K562 (cell line): ENCODE data around the gene CYLD. TPM values are rescaled to one million over a fixed set of nuclear protein-coding genes. Genes with fewer than 3 reads are reported as not detected.

Experiments
- ATAC-seq: fragments of 200-7000 bp; cut with Tn5 transposase; 3 replicates; pipeline ENCODE4 v1.9.1; 2020; ENCODE audit warnings: moderate library complexity
- BruUV-seq: library from RNA; stranded (reverse); fragments of 400-500 nt; replicated peaks from 2 replicates; lab custom pipeline; 2021; lab: Mats Ljungman, UMichigan
- CTCF ChIA-PET: fragments of 300-600 bp; formaldehyde crosslinking; extraction: SDS; loops from one replicate; lab custom pipeline; 2021; ENCODE audit warnings: low intra/inter-chr PET ratio; lab: Yijun Ruan, JAX
- POLR2A ChIA-PET: fragments of 300-600, 350-650 bp; sonication (Branson Sonifier 250); formaldehyde crosslinking; extraction: SDS; loops from one replicate; lab custom pipeline; 2021; ENCODE audit warnings: antibody characterized with exemption, inconsistent platforms; lab: Yijun Ruan, JAX
- DNase-seq, 4 experiments: peaks; one replicate each; pipeline versions ENCODE4 v3.0.0 to v3.0.0-alpha.2; 2011 to 2018; ENCODE audit warnings: low spot score in 3 of 4, mixed read lengths in 3 of 4; ENCODE audit errors: extremely low read depth in 1 of 4
- FAIRE-seq: peaks from 2 replicates; lab custom pipeline; 2011; peaks lifted over from hg19 to GRCh38; lab: Jason Lieb, UNC
- H2AFZ ChIP-seq: 2 replicates; pipeline ENCODE4 v1.6.0; 2011; ENCODE audit warnings: low read depth, low read length, control low read depth, inconsistent platforms
- H3K27ac ChIP-seq: fragments of 200-600 bp; 3 replicates; pipeline ENCODE4 v1.8.0; 2011; ENCODE audit warnings: low read depth, mild to moderate bottlenecking, control low read depth, inconsistent platforms, low read length, moderate library complexity, mixed read lengths; ENCODE audit errors: extremely low read depth
- H3K27me3 ChIP-seq, 2 experiments: fragments of 300-600 bp in 1 of 2; 2 replicates in 1 of 2; 3 replicates in 1 of 2; pipeline versions ENCODE4 v1.6.0 to v1.8.0; 2011; ENCODE audit warnings: inconsistent platforms in 2 of 2, low read length in 2 of 2, mild to moderate bottlenecking in 1 of 2, mixed read lengths in 1 of 2, moderate library complexity in 1 of 2; ENCODE audit not compliant: control insufficient read depth in 2 of 2, insufficient read depth in 2 of 2
- H3K36me3 ChIP-seq: fragments of 300-600 bp; 3 replicates; pipeline ENCODE4 v1.8.0; 2011; ENCODE audit warnings: mild to moderate bottlenecking, low read length, inconsistent platforms; ENCODE audit not compliant: control insufficient read depth, insufficient read depth
- H3K4me1 ChIP-seq, 2 experiments: fragments of 200-600 bp in 1 of 2; replicated peaks in 1 of 2; 2 replicates in 1 of 2; 3 replicates in 1 of 2; pipeline versions ENCODE4 v1.5.1 to v1.8.0; 2011; ENCODE audit warnings: inconsistent platforms in 2 of 2, low read length in 2 of 2, mild to moderate bottlenecking in 1 of 2, mixed read lengths in 1 of 2, moderate library complexity in 1 of 2; ENCODE audit not compliant: control insufficient read depth in 2 of 2, insufficient read depth in 2 of 2
- H3K4me2 ChIP-seq: 2 replicates; pipeline ENCODE4 v1.6.1; 2011; ENCODE audit warnings: low read length, control low read depth, inconsistent platforms, mixed read lengths; ENCODE audit not compliant: insufficient read depth
- H3K4me3 ChIP-seq: fragments of 200-600 bp; sonication (generic), shearing (Covaris generic); 2 replicates; pipeline ENCODE4 v1.5.1; 2016; ENCODE audit warnings: control low read depth, inconsistent platforms
- H3K79me2 ChIP-seq: fragments of 200-600 bp; 3 replicates; pipeline ENCODE4 v1.8.0; 2011; ENCODE audit warnings: low read length, inconsistent platforms; ENCODE audit not compliant: control insufficient read depth, insufficient read depth
- H3K9ac ChIP-seq, 2 experiments: 2 replicates each; pipeline versions ENCODE4 v1.6.0 to v1.6.1; 2011; ENCODE audit warnings: low read depth in 2 of 2, low read length in 2 of 2, control low read depth in 1 of 2, inconsistent platforms in 1 of 2, mild to moderate bottlenecking in 1 of 2, mixed read lengths in 1 of 2; ENCODE audit not compliant: insufficient read depth in 1 of 2
- H3K9me1 ChIP-seq: one replicate; pipeline ENCODE4 v1.6.0; 2011; ENCODE audit warnings: inconsistent platforms, mild to moderate bottlenecking, low read length, moderate library complexity; ENCODE audit not compliant: control insufficient read depth, insufficient read depth
- H3K9me3 ChIP-seq: replicated peaks from 2 replicates; pipeline ENCODE4 v1.5.1; 2011; ENCODE audit warnings: low read depth, low read length, inconsistent platforms; ENCODE audit not compliant: control insufficient read depth, insufficient read depth
- H4K20me1 ChIP-seq: replicated peaks from 2 replicates; pipeline ENCODE4 v1.6.1; 2011; ENCODE audit warnings: low read length, inconsistent platforms, mixed read lengths; ENCODE audit not compliant: control insufficient read depth, insufficient read depth
- ATF1 ChIP-seq, 2 experiments: fragments of 450-650 bp in 1 of 2; IDR thresholded peaks; 2 replicates each; pipeline ENCODE4 v1.6.1; 2016; ENCODE audit warnings: missing compliant biosample characterization in 1 of 2, missing genetic modification characterization in 1 of 2
- ATF7 ChIP-seq: fragments of 450-650 bp; IDR thresholded peaks from 2 replicates; pipeline ENCODE4 v1.7.1; 2014; ENCODE audit warnings: mild to moderate bottlenecking, moderate library complexity
- CEBPG ChIP-seq, 3 experiments: fragments of 200-800 bp in 1 of 3; sonication (Bioruptor generic) in 1 of 3; sonication (generic) in 1 of 3; formaldehyde crosslinking in 1 of 3; IDR thresholded peaks in 2 of 3; conservative IDR thresholded peaks in 1 of 3; 2 replicates each; pipeline versions ENCODE4 v1.6.1 to v1.8.0; 2016 to 2022; ENCODE audit warnings: missing compliant biosample characterization in 2 of 3, missing genetic modification characterization in 2 of 3, mild to moderate bottlenecking in 1 of 3, missing genetic modification reagents in 1 of 3
- CREM ChIP-seq: IDR thresholded peaks from 2 replicates; pipeline ENCODE4 v1.6.1; 2014; ENCODE audit warnings: antibody characterized with exemption, low read depth
- JUN ChIP-seq, 2 experiments: sonication (generic) in 1 of 2; formaldehyde crosslinking in 1 of 2; IDR thresholded peaks; 2 replicates each; pipeline versions ENCODE4 v1.6.1 to v1.8.0; 2012 to 2022; ENCODE audit warnings: borderline replicate concordance in 2 of 2, mild to moderate bottlenecking in 2 of 2, improper control_type of control experiment in 1 of 2, low read depth in 1 of 2, low read length in 1 of 2, missing genetic modification reagents in 1 of 2
- JUNB ChIP-seq: fragments of 450-650 bp; formaldehyde crosslinking; conservative IDR thresholded peaks from 2 replicates; pipeline ENCODE4 v1.4.0; 2020; ENCODE audit warnings: mild to moderate bottlenecking
- JUND ChIP-seq, 2 experiments: IDR thresholded peaks; 2 replicates in 1 of 2; 3 replicates in 1 of 2; pipeline ENCODE4 v1.6.1; 2011; ENCODE audit warnings: borderline replicate concordance in 2 of 2, low read depth in 2 of 2, low read length in 2 of 2, improper control_type of control experiment in 1 of 2, missing biosample characterization in 1 of 2, missing genetic modification characterization in 1 of 2, missing genetic modification reagents in 1 of 2
- SRF ChIP-seq, 2 experiments: fragments of 250-450, 450-650 bp in 1 of 2; sonication (Bioruptor Pico) in 1 of 2; sonication (generic) in 1 of 2; formaldehyde crosslinking; IDR thresholded peaks; 2 replicates each; pipeline versions ENCODE4 v1.5.0 to v1.5.1; 2020 to 2022; ENCODE audit warnings: mild to moderate bottlenecking in 1 of 2, missing genetic modification reagents in 1 of 2
- ZNF175 ChIP-seq: fragments of 200-800 bp; sonication (Bioruptor generic); IDR thresholded peaks from 2 replicates; pipeline ENCODE4 v1.6.1; 2016; ENCODE audit warnings: low read depth, mild to moderate bottlenecking, missing genetic modification characterization, missing compliant biosample characterization
- ZNF76 ChIP-seq: fragments of 250-450 bp; sonication (Bioruptor Pico); IDR thresholded peaks from 2 replicates; pipeline ENCODE4 v1.4.0; 2020; ENCODE audit warnings: mild to moderate bottlenecking, moderate library complexity, borderline replicate concordance
- WGBS: fragments of 100-300 bp; shearing (Covaris generic); methylation state at CpG from one replicate; pipeline ENCODE4 v1.1.6; 2016; ENCODE audit warnings: low coverage, mixed read lengths; ENCODE audit not compliant: insufficient coverage; ENCODE audit errors: missing lambda C conversion rate; 5-methylcytosine and 5-hydroxymethylcytosine counted together
- in situ Hi-C: fragments of 300-500 bp; cut with MboI; formaldehyde crosslinking; loops from 4 replicates; pipeline ENCODE4 v1.15.0; 2018; ENCODE audit warnings: inconsistent platforms, mixed read lengths
- intact Hi-C: fragments of 100-400 bp; cut with micrococcal nuclease; formaldehyde crosslinking; loops from 2 replicates; pipeline ENCODE4 v1.14.2; 2022
- polyA plus RNA-seq, 8 experiments: library from polyadenylated mRNA; depleted of rRNA in 4 of 8; stranded (reverse) in 5 of 8; unstranded in 3 of 8; fragments of >200 nt; fragmentation: Nextera tagmentation in 2 of 8; fragmentation: Illumina TruSeq in 1 of 8; extraction: Ambion mirVana in 2 of 8; extraction: Trizol in 1 of 8; gene quantifications; 2 replicates each; pipeline versions ENCODE4 v1.2.1 to v1.2.3, GENCODE V29; 2011 to 2014; ENCODE audit warnings: inconsistent platforms in 1 of 8, missing spikeins in 1 of 8
- total RNA-seq, 7 experiments: library from RNA; depleted of rRNA in 6 of 7; stranded (reverse); fragments of >200 nt in 6 of 7; fragmentation: Illumina TruSeq in 2 of 7; extraction: Trizol in 2 of 7; gene quantifications; 2 replicates each; pipeline versions ENCODE4 v1.2.1 to v1.2.3, GENCODE V29; 2011 to 2021; ENCODE audit warnings: low replicate concordance in 1 of 7
- TF ChIP-seq, protein P1 (sequence below): fragments of 250-450 bp; sonication (Bioruptor Pico); IDR thresholded peaks from 2 replicates; pipeline ENCODE4 v1.4.0; 2020
- TF ChIP-seq, protein P2 (sequence below), 2 experiments: fragments of 450-650 bp; IDR thresholded peaks; 2 replicates each; pipeline ENCODE4 v1.6.1; 2016
- TF ChIP-seq, protein P3 (sequence below), 2 experiments: fragments of 450-650 bp in 1 of 2; sonication (generic) in 1 of 2; formaldehyde crosslinking in 1 of 2; IDR thresholded peaks in 1 of 2; conservative IDR thresholded peaks in 1 of 2; 2 replicates each; pipeline versions ENCODE4 v1.6.1 to v1.8.1; 2016 to 2023; ENCODE audit warnings: mild to moderate bottlenecking in 2 of 2, moderate library complexity in 2 of 2, inconsistent platforms in 1 of 2, missing genetic modification reagents in 1 of 2

CYLD gene
- total and polyA plus RNA-seq, 9 of the 15 experiments (the other 6 are each of a cell fraction or from before 2014, with no cell fraction given): 3.4 to 7.4 (median 5.3) TPM

DNA sequence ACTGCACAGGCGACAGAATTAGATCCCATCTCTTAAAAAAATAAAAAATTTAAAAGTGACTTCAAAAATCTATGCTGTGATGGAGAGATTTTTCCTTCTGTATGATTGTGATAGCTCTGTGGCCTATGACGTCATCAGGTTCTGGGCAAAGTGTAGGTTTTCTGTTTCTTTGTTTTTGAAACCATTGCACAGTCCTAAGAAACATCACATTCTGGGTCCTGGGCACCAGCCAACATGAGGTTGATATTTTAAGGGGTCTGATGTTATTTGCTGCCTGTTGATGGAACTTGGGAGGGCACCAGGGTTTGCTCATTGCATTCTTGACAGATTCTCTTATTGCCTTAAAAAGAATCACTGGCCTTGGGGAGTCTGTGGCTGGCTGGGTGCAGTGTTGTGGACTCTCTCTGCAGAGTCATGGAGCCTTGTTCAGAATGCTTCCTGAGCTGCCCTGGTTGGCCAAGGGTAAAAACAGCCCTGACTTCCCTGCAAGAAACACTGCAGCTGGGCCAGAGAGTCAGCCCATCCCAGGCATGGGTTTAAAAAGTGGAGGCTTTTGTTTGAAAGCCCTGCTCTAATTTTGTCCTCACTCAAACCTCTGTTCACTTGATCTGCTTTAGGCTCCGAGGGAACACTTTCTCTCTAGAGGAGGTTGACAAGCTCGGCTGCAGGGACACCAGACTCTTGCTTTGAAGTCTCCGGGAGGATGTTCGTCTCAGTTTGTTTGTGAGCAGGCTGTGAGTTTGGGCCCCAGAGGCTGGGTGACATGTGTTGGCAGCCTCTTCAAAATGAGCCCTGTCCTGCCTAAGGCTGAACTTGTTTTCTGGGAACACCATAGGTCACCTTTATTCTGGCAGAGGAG, 10.5 kb upstream of the CYLD start:
- H3K27ac ChIP-seq: no peak overlapping the region
- no peak for DNase-seq
- H4K20me1 ChIP-seq: no peaks in the 10 kb centered on the region
- 0% methylated on average over 6 of the region's 6 CpGs for WGBS
- intact Hi-C loops: no loop called here
- no peaks in the 10 kb centered on the region for H3K79me2 ChIP-seq
- in situ Hi-C loops: no loop called here
- TF ChIP-seq, protein P1, sequence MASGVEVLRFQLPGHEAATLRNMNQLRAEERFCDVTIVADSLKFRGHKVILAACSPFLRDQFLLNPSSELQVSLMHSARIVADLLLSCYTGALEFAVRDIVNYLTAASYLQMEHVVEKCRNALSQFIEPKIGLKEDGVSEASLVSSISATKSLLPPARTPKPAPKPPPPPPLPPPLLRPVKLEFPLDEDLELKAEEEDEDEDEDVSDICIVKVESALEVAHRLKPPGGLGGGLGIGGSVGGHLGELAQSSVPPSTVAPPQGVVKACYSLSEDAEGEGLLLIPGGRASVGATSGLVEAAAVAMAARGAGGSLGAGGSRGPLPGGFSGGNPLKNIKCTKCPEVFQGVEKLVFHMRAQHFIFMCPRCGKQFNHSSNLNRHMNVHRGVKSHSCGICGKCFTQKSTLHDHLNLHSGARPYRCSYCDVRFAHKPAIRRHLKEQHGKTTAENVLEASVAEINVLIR (CRISPR knock-in tag): 0 out of 2 replicates have a peak, but pooled peaks have one; percentile 17
- TF ChIP-seq ATF1 (CRISPR knock-in tag; IDR thresholded peaks at IDR 0.05) (no peak), ATF1 (tag; IDR thresholded peaks at IDR 0.05) (peak; percentile 82), JUND (IDR thresholded peaks at IDR 0.05; ENCODE audit: borderline replicate concordance, low read depth, low read length) (peak; percentile 51), JUND (tag; IDR thresholded peaks at IDR 0.05; ENCODE audit: borderline replicate concordance, low read depth, low read length) (peak; percentile 72; the same call in 1 of the 3 replicates), CEBPG (CRISPR knock-in tag; IDR thresholded peaks at IDR 0.05) (no peak), CEBPG (tag; conservative IDR thresholded peaks at IDR 0.05 in 1 of 2, IDR thresholded peaks at IDR 0.05 in 1 of 2) (0 out of 4 replicates have a peak, but pooled peaks of 1 of the 2 experiments have one; percentile 14), CREM (peak; percentile 55), JUNB (CRISPR knock-in tag) (peak; percentile 78), JUN (IDR thresholded peaks at IDR 0.05; ENCODE audit: borderline replicate concordance, low read depth, low read length) (0 out of 2 replicates have a peak, but pooled peaks have one; percentile 41), JUN (CRISPR knock-in tag; IDR thresholded peaks at IDR 0.05; ENCODE audit: borderline replicate concordance) (no peak), ATF7 (peak; percentile 82), SRF (CRISPR knock-in tag; IDR thresholded peaks at IDR 0.05) (no peak), ZNF175 (CRISPR knock-in tag) (no peak), ZNF76 (CRISPR knock-in tag) (no peak)
- TF ChIP-seq, protein P2, sequence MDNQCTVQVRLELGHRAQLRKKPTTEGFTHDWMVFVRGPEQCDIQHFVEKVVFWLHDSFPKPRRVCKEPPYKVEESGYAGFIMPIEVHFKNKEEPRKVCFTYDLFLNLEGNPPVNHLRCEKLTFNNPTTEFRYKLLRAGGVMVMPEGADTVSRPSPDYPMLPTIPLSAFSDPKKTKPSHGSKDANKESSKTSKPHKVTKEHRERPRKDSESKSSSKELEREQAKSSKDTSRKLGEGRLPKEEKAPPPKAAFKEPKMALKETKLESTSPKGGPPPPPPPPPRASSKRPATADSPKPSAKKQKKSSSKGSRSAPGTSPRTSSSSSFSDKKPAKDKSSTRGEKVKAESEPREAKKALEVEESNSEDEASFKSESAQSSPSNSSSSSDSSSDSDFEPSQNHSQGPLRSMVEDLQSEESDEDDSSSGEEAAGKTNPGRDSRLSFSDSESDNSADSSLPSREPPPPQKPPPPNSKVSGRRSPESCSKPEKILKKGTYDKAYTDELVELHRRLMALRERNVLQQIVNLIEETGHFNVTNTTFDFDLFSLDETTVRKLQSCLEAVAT (IDR thresholded peaks at IDR 0.05): no peak
- TF ChIP-seq, protein P3, sequence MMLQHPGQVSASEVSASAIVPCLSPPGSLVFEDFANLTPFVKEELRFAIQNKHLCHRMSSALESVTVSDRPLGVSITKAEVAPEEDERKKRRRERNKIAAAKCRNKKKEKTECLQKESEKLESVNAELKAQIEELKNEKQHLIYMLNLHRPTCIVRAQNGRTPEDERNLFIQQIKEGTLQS (IDR thresholded peaks at IDR 0.05): peak; percentile 89
- TF ChIP-seq, protein P3 (CRISPR knock-in tag; conservative IDR thresholded peaks at IDR 0.05): no peak
- POLR2A ChIA-PET: interaction anchor here (0.6 to 0.7 kb wide), 2 partner anchors 98 to 271 kb away, joined by 3 read pairs; no protein-coding TSS in a partner anchor
- no peak overlapping the region for H2AFZ ChIP-seq
- H3K9me3 ChIP-seq: no peaks in the 10 kb centered on the region
- CTCF ChIA-PET: no interaction called here
- no peaks in the 10 kb centered on the region for H3K9me1 ChIP-seq
- H3K9ac ChIP-seq: no peak overlapping the region
- H3K27me3 ChIP-seq: peaks cover 5 to 13% of the 10 kb centered on the region in 2 experiments; a peak in 2 of 5 replicates
- BruUV-seq: no TSS peak
- no peak overlapping the region for H3K4me2 ChIP-seq
- ATAC-seq: no peak
- H3K4me1 ChIP-seq: no peaks in the 10 kb centered on the region
- H3K36me3 ChIP-seq: no peaks in the 10 kb centered on the region
- H3K4me3 ChIP-seq: no peak overlapping the region
- FAIRE-seq: no peak
